ENCODE measurements around the gene RIMS1.

- TF ChIP-seq POLR2A (IDR thresholded peaks at IDR 0.05) (no peak), CTCF (IDR thresholded peaks at IDR 0.05) (no peak)
Observed at GRCh38 chr6:72321788-72322187, 435.4 kb downstream of the RIMS1 start.
